HG03571 (cell line): Measurements from ENCODE around the gene CST5.
"Not testable (repeated sequence)": the region's sequence is repeated elsewhere in the genome, so short reads cannot be mapped to it uniquely, and the experiment has no call there.

Experiments
- ATAC-seq: cut with Tn5 transposase; IDR thresholded peaks from one replicate; pipeline ENCODE4 v1.9.1; 2021; ENCODE audit not compliant: unreplicated experiment

Gene CST5

DNA sequence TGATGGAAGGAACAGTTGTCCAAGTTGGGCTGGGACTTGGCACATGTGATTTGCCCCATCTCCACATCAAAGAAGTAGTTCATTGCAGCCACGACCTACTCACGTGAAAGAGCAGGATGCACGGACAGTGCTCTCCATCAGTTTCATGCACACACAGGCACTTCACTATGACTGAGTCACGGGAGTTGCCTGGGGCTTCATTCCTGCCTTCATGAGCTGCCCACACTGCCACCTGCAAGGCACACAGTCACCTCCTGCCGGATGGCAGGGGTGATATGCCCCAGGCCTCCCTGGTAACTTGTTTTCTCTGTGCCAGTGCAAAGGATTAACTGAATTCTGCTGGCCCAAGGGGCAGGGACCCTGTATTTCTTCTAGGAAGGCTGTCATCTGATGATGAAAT, 22.8 kb downstream of the CST5 start:
- ATAC-seq = no peak

DNA sequence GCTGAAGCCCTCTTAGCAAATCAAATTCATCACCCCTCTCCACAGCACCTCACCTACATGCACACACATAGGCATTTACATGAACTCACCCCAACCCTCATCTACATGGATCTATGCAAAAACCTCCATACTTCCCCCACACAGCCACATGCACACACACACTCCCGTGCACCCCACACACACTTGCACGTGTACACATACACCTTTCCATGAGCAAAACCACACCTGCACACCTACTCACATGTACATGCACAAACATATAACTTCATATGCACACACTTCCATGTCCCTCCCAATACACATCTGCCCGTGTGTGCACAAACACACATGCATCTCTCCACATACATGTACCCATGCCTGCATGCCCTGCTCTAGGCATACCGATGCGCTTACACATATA, 23.3 kb downstream of the CST5 start:
- ATAC-seq = no peak

DNA sequence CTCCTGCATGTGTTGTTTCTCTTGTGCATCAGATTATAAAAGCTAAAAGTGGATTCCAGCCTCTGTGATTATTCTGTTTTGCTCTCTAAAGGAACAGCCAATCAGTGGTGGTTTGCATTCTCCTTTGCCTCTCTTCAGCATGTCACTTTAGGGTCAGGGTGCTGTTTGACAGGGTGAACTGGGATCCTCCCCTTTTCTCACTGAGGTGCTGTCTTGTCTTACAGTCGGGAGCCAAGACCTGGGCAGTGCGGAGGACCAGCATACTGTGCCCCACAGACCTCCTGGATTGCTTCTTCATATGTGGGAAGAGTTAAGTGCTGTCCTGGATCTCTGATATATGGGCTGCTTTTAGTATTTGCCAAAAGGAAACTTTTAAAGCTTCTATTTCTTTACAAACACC, 37.9 kb downstream of the CST5 start:
- no peak for ATAC-seq

DNA sequence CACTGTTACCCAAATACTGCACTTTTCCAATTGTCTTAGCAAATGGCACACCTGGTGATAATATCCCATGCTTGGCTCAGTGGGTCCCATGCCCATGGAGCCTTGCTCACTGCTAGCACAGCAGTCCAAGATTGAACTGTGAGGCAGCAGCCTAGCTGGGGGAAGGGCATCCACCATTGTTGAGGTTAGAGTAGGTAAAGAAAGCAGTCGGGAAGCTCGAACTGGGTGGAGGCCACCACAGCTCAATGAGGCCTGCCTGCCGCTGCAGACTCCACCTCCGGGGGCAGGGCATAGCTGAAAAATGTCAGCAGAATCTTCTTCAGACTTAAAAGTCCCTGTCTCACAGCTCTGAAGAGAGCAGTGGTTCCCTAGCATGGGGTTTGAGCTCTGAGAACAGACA, 43.8 kb downstream of the CST5 start:
- no peak for ATAC-seq

DNA sequence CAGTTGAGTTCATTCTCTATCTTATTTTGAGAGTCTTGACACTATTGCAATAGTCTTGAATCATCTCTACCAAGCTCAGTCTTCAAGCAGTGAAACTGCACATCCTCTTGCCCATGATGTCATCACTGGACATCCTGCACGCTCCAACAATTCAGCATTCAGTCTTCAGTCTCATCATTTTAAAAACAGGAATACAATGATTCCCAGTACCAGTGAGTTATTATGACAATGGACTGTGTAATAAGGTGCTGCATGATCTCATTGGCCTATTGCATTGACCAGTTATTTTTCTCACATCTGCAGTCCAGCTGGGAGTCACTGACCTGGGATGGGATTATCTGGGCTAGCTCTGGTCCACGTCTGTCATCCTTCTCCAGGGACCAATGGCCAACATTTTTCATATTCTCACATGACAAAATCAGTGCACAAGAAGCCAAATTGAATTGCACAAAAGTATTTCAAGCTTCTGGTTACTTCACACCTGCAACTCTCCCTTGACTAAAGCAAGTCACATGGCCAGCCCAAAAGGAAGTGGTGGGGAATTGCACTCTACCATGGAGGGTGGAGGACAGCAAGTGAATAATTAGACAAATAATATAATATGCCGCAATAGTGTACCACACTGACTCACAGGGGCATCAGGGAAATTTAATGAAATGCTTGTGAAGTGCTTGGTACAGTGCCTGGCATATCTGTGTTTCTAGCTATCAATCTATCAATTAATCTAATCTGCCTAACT, 46.6 kb downstream of the CST5 start:
- ATAC-seq = no peak

DNA sequence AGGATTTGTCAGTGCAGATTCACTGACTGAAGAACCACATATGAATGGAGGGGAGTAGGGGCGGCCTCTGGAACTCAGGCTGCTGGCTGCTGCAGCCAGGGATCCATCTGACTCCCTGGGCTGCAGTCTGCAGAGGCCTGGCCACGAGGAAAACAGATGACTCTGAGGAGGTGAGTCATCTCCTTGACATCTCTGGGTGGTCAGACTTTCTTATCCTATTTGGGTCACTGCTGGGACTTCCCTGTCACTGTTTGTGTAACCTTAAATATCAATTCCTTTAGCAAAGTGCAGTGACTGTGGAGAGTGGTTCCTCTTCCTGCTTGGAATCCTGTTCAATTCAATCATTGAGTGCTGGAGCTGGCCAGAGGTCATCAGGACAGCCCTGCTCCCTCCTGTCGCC, 47.6 kb downstream of the CST5 start:
- not testable (repeated sequence) for ATAC-seq

DNA sequence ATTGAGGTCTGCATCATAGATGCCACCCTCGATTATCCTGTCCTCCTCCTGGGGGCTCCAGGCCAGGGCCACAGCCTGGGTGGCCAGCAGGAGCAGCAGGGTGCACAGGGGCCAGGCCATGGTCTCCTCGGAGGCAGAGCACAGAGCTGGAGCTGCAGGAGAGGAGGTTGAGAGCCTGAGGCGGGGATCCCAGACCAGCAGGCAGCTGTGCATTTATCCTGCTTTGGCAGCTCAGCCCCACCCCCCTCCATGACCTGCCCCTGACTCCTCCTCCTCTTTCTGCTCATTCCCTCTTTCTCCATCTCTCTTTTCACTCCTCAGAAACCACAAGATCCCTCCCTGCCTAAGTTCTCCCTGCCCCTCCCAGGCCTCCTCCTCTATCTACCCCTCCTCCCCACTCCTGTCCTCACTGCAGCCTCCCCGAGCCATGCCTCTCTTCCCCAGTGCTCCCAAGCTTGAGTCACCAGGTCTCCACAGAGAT, 53.0 kb downstream of the CST5 start, which contains the start of gene CST2:
Gene CST2 (minus strand): TSS at position 189 of the 481 bp plus-strand sequence. CDS start 69 bp downstream, at position 120.
- no peak for ATAC-seq
